IMR-90 (cell line): ENCODE data around the gene RAB1B. TPM values are rescaled to one million over a fixed set of nuclear protein-coding genes. Genes with fewer than 3 reads are reported as not detected.

Experiments
- ATAC-seq: fragments of 200-7000 bp; cut with Tn5 transposase; 2 replicates; pipeline ENCODE4 v1.9.1; 2020; ENCODE audit warnings: low read depth, mild to moderate bottlenecking, moderate library complexity
- BruUV-seq: library from RNA; stranded (reverse); fragments of 400-500 nt; replicated peaks from 2 replicates; lab custom pipeline; 2021; lab: Mats Ljungman, UMichigan
- CTCF ChIA-PET: fragments of 300-600 bp; formaldehyde crosslinking; extraction: SDS; loops from one replicate; lab custom pipeline; 2021; ENCODE audit warnings: antibody characterized with exemption; lab: Yijun Ruan, JAX
- POLR2A ChIA-PET: fragments of 300-600 bp; sonication (Branson Sonifier 250); formaldehyde crosslinking; loops from one replicate; lab custom pipeline; 2022; ENCODE audit warnings: antibody characterized with exemption; ENCODE audit not compliant: unreplicated experiment; lab: Charles Lee
- DNase-seq: peaks from one replicate; pipeline ENCODE4 v3.0.0; 2013
- H2AFZ ChIP-seq: replicated peaks from 2 replicates; pipeline ENCODE3; 2013; ENCODE audit warnings: low read length, mild to moderate bottlenecking; ENCODE audit not compliant: poor library complexity
- H2AK5ac ChIP-seq: 2 replicates; pipeline ENCODE4 v1.6.1; 2013; ENCODE audit warnings: low read depth, low read length, inconsistent platforms
- H2AK9ac ChIP-seq: replicated peaks from 2 replicates; pipeline ENCODE3; 2013; ENCODE audit warnings: mild to moderate bottlenecking, low read depth, low read length, moderate library complexity; ENCODE audit not compliant: poor library complexity
- H2BK120ac ChIP-seq: 2 replicates; pipeline ENCODE4 v1.6.1; 2013; ENCODE audit warnings: low read depth, low read length, inconsistent platforms
- H2BK15ac ChIP-seq: 3 replicates; pipeline ENCODE4 v1.6.1; 2013; ENCODE audit warnings: low read depth, low read length, inconsistent platforms
- H2BK20ac ChIP-seq: 2 replicates; pipeline ENCODE4 v1.6.1; 2013; ENCODE audit warnings: low read depth, mild to moderate bottlenecking, inconsistent platforms, low read length, moderate library complexity
- H2BK5ac ChIP-seq: 2 replicates; pipeline ENCODE4 v1.6.1; 2013; ENCODE audit warnings: mild to moderate bottlenecking, low read depth, low read length, inconsistent platforms; ENCODE audit not compliant: poor library complexity, severe bottlenecking
- H3K14ac ChIP-seq: replicated peaks from 2 replicates; pipeline ENCODE4 v1.6.1; 2013; ENCODE audit warnings: low read depth, low read length, inconsistent platforms
- H3K18ac ChIP-seq: 2 replicates; pipeline ENCODE4 v1.6.1; 2013; ENCODE audit warnings: low read depth, low read length, control low read depth
- H3K23ac ChIP-seq: 2 replicates; pipeline ENCODE4 v1.6.1; 2013; ENCODE audit warnings: low read depth, low read length, inconsistent platforms
- H3K27ac ChIP-seq: 2 replicates; pipeline ENCODE4 v1.5.1; 2013; ENCODE audit warnings: mild to moderate bottlenecking, control low read depth, low read length; ENCODE audit not compliant: insufficient read depth
- H3K27me3 ChIP-seq: 2 replicates; pipeline ENCODE4 v1.6.1; 2013; ENCODE audit warnings: low read length; ENCODE audit not compliant: control insufficient read depth, insufficient read depth
- H3K36me3 ChIP-seq: 2 replicates; pipeline ENCODE4 v1.6.1; 2013; ENCODE audit warnings: low read length, mixed read lengths; ENCODE audit not compliant: control insufficient read depth, insufficient read depth
- H3K4ac ChIP-seq: 2 replicates; pipeline ENCODE4 v1.6.1; 2013; ENCODE audit warnings: low read depth, low read length, inconsistent platforms
- H3K4me1 ChIP-seq: 2 replicates; pipeline ENCODE4 v1.6.1; 2013; ENCODE audit warnings: low read length, mixed read lengths; ENCODE audit not compliant: control insufficient read depth, insufficient read depth
- H3K4me2 ChIP-seq: 2 replicates; pipeline ENCODE4 v1.6.1; 2013; ENCODE audit warnings: low read depth, mild to moderate bottlenecking, control low read depth, low read length, moderate library complexity
- H3K4me3 ChIP-seq: 2 replicates; pipeline ENCODE4 v1.5.1; 2013; ENCODE audit warnings: low read depth, mild to moderate bottlenecking, control low read depth, low read length, moderate library complexity; ENCODE audit not compliant: insufficient read depth
- H3K56ac ChIP-seq: 2 replicates; pipeline ENCODE4 v1.6.1; 2013; ENCODE audit warnings: low read length, inconsistent platforms; ENCODE audit not compliant: insufficient read depth; ENCODE audit errors: extremely low read depth
- H3K79me1 ChIP-seq, 2 experiments: 2 replicates each; pipeline ENCODE4 v1.6.1; 2013; ENCODE audit warnings: low read length in 2 of 2, inconsistent platforms in 1 of 2, low read depth in 1 of 2
- H3K9ac ChIP-seq: 2 replicates; pipeline ENCODE4 v1.6.1; 2013; ENCODE audit warnings: low read depth, low read length, control low read depth
- H3K9me1 ChIP-seq: 2 replicates; pipeline ENCODE4 v1.6.1; 2013; ENCODE audit warnings: low read length, inconsistent platforms; ENCODE audit not compliant: insufficient read depth
- H3K9me3 ChIP-seq: 2 replicates; pipeline ENCODE4 v1.6.1; 2013; ENCODE audit warnings: low read length; ENCODE audit not compliant: control insufficient read depth, insufficient read depth
- H4K20me1 ChIP-seq: 2 replicates; pipeline ENCODE4 v1.6.1; 2013; ENCODE audit warnings: low read length, inconsistent platforms; ENCODE audit not compliant: insufficient read depth
- H4K5ac ChIP-seq: 2 replicates; pipeline ENCODE4 v1.6.1; 2013; ENCODE audit warnings: mild to moderate bottlenecking, low read depth, low read length, control low read depth
- H4K8ac ChIP-seq, 2 experiments: 2 replicates each; pipeline ENCODE4 v1.6.1; 2013; ENCODE audit warnings: low read depth in 2 of 2, low read length in 2 of 2, control low read depth in 1 of 2, inconsistent platforms in 1 of 2
- H4K91ac ChIP-seq: 2 replicates; pipeline ENCODE4 v1.6.1; 2013; ENCODE audit warnings: low read depth, low read length, inconsistent platforms; ENCODE audit not compliant: insufficient read depth
- WGBS, 2 experiments: methylation state at CpG; one replicate each; pipeline versions ENCODE4 v1.1.5 to v1.1.7; 2013; ENCODE audit warnings: missing lambda C conversion rate in 2 of 2; ENCODE audit not compliant: insufficient read length in 1 of 2; ENCODE audit errors: extremely low coverage in 2 of 2; 5-methylcytosine and 5-hydroxymethylcytosine counted together
- dilution Hi-C: fragments of 300-500 bp; cut with HindIII; formaldehyde crosslinking; loops from one replicate; pipeline ENCODE4 v1.14.3; 2018; ENCODE audit warnings: low sequenced_read_pairs; ENCODE audit not compliant: unreplicated experiment
- in situ Hi-C: fragments of 300-500 bp; cut with MboI; formaldehyde crosslinking; loops from 3 replicates; pipeline ENCODE4 v1.14.3; 2019; ENCODE audit warnings: low sequenced_read_pairs, inconsistent platforms, mixed read lengths
- intact Hi-C: fragments of 100-400 bp; cut with micrococcal nuclease; formaldehyde crosslinking; loops from 2 replicates; pipeline ENCODE4 v1.10.0; 2022
- polyA plus RNA-seq, 3 experiments: library from polyadenylated mRNA; depleted of rRNA; stranded (reverse); fragments of >200 nt; gene quantifications; 2 replicates each; pipeline ENCODE4 v1.2.3, GENCODE V29; 2012; ENCODE audit warnings: low replicate concordance in 1 of 3
- total RNA-seq: library from RNA; depleted of rRNA; stranded (reverse); fragments of >200 nt; gene quantifications from 2 replicates; pipeline ENCODE4 v1.2.3, GENCODE V29; 2012
- TF ChIP-seq, protein P1 (sequence below): conservative IDR thresholded peaks from 2 replicates; pipeline ENCODE4 v1.5.1; 2012; ENCODE audit warnings: mild to moderate bottlenecking, low read depth, low read length, improper control_type of control experiment

RAB1B gene
- total and polyA plus RNA-seq, 2 of the 4 experiments (the other 2 are of a cell fraction) = 83.7 to 248 TPM

DNA sequence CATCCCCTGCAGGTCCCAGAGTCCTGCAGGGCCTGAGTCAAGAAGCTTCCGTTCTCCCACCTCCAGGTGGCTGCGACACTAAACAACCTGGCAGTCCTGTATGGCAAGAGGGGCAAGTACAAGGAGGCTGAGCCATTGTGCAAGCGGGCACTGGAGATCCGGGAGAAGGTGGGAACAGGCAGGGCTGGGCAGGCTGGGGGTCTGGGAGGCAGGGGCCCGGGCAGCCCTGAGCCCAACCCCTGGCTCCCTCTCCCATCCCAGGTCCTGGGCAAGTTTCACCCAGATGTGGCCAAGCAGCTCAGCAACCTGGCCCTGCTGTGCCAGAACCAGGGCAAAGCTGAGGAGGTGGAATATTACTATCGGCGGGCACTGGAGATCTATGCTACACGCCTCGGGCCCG, 4.7 kb upstream of the RAB1B start:
- Histone ChIP-seq H3K36me3 (peaks cover 50% of the 10 kb centered on the region), H4K5ac (no peak overlapping the region), H3K9me3 (no peaks in the 10 kb centered on the region), H3K56ac (no peak overlapping the region), H3K14ac (no peak overlapping the region), H2BK5ac (no peak overlapping the region), H3K27ac (no peak overlapping the region), H2BK120ac (no peak overlapping the region), H3K23ac (no peak overlapping the region), H3K4me2 (no peak overlapping the region), H3K9me1 (no peaks in the 10 kb centered on the region; the same call in 1 of the 2 replicates), H3K18ac (no peak overlapping the region), H4K8ac (no peak overlapping the region), H3K4me3 (no peak overlapping the region), H3K9ac (no peak overlapping the region), H4K20me1 (peaks cover 18% of the 10 kb centered on the region; the same call in 1 of the 2 replicates), H3K79me1 (peaks cover 17 to 44% of the 10 kb centered on the region in 2 experiments), H3K27me3 (no peaks in the 10 kb centered on the region), H3K4ac (no peak overlapping the region), H2AK5ac (no peak overlapping the region), H2BK20ac (no peak overlapping the region), H2AFZ (no peak overlapping the region), H2BK15ac (no peak overlapping the region), H3K4me1 (peaks cover 6% of the 10 kb centered on the region; the same call in 1 of the 2 replicates), H2AK9ac (no peak overlapping the region), H4K91ac (no peak overlapping the region)
- TF ChIP-seq, protein P1, sequence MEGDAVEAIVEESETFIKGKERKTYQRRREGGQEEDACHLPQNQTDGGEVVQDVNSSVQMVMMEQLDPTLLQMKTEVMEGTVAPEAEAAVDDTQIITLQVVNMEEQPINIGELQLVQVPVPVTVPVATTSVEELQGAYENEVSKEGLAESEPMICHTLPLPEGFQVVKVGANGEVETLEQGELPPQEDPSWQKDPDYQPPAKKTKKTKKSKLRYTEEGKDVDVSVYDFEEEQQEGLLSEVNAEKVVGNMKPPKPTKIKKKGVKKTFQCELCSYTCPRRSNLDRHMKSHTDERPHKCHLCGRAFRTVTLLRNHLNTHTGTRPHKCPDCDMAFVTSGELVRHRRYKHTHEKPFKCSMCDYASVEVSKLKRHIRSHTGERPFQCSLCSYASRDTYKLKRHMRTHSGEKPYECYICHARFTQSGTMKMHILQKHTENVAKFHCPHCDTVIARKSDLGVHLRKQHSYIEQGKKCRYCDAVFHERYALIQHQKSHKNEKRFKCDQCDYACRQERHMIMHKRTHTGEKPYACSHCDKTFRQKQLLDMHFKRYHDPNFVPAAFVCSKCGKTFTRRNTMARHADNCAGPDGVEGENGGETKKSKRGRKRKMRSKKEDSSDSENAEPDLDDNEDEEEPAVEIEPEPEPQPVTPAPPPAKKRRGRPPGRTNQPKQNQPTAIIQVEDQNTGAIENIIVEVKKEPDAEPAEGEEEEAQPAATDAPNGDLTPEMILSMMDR = no peak
- in situ Hi-C loops (no loop called here), dilution Hi-C loops (no loop called here), intact Hi-C loops (no loop called here)
- no peak for DNase-seq
- POLR2A ChIA-PET = no interaction called here
- no peak for ATAC-seq
- 100% methylated on average over 4 of the region's 10 CpGs; no CpG with 5 or more reads in 1 of the 2 experiments for WGBS, 2 experiments
- CTCF ChIA-PET = no interaction called here
- no TSS peak for BruUV-seq
